ENCODE data around the gene SLC12A7.

Gene SLC12A7

DNA sequence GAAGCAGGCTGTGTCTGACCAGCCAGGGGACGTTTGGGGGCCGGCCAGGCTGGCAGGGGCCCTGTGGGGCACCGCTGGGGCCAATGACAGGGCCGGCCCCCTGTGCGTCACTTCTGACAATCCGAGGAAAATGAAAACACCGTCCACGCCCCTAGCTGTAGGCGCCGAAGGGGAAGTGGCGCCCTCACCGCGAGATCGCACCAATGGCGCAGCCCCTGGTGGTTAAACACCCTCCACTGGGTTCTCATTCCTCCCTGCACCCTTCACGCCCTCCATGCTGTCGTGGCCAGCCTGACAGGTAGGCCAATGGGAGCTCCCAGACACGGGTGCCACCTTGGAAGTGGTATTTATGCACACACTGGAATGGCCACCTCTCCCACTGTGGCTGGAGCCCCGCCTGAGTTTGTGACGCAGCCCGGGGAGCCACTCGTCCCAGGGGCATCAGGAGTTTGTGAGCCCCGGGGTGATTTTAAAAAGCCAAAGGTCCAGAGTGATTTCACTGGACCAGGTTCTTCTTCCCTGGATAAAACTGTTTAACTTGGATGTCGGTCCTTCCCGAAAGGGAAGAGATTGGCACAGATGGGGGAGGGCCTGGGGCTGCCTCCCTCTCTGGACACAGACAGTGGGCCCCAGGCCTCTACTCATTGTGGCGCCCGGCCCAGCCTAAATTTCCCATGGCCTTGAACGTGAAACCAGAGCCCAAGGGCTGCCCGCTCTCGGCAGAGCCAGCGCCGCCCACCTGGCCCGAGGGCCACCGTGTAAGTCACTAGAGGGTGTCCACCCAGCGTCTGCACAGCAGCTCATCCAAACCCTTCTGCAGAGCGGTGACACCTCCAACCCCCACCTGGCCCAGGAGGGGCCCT, 53.5 kb downstream of the SLC12A7 start:
- TF ChIP-seq SIN3A (IDR thresholded peaks at IDR 0.05; ENCODE audit: borderline replicate concordance, insufficient read depth, low read length) (no peak), TAF1 (IDR thresholded peaks at IDR 0.05; ENCODE audit: borderline replicate concordance, insufficient read depth, low read length) (no peak), POLR2AphosphoS5 (IDR thresholded peaks at IDR 0.05; ENCODE audit: low read depth, low read length) (no peak), FOXP2 (optimal IDR thresholded peaks at IDR 0.05; ENCODE audit: borderline replicate concordance, extremely low read depth, extremely low read length, insufficient read depth) (no peak)
- TF ChIP-seq, protein P1, sequence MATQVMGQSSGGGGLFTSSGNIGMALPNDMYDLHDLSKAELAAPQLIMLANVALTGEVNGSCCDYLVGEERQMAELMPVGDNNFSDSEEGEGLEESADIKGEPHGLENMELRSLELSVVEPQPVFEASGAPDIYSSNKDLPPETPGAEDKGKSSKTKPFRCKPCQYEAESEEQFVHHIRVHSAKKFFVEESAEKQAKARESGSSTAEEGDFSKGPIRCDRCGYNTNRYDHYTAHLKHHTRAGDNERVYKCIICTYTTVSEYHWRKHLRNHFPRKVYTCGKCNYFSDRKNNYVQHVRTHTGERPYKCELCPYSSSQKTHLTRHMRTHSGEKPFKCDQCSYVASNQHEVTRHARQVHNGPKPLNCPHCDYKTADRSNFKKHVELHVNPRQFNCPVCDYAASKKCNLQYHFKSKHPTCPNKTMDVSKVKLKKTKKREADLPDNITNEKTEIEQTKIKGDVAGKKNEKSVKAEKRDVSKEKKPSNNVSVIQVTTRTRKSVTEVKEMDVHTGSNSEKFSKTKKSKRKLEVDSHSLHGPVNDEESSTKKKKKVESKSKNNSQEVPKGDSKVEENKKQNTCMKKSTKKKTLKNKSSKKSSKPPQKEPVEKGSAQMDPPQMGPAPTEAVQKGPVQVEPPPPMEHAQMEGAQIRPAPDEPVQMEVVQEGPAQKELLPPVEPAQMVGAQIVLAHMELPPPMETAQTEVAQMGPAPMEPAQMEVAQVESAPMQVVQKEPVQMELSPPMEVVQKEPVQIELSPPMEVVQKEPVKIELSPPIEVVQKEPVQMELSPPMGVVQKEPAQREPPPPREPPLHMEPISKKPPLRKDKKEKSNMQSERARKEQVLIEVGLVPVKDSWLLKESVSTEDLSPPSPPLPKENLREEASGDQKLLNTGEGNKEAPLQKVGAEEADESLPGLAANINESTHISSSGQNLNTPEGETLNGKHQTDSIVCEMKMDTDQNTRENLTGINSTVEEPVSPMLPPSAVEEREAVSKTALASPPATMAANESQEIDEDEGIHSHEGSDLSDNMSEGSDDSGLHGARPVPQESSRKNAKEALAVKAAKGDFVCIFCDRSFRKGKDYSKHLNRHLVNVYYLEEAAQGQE (IDR thresholded peaks at IDR 0.05; ENCODE audit: insufficient read depth in 1 of 2, low read depth in 2 of 2, low read length in 2 of 2), result no peak

DNA sequence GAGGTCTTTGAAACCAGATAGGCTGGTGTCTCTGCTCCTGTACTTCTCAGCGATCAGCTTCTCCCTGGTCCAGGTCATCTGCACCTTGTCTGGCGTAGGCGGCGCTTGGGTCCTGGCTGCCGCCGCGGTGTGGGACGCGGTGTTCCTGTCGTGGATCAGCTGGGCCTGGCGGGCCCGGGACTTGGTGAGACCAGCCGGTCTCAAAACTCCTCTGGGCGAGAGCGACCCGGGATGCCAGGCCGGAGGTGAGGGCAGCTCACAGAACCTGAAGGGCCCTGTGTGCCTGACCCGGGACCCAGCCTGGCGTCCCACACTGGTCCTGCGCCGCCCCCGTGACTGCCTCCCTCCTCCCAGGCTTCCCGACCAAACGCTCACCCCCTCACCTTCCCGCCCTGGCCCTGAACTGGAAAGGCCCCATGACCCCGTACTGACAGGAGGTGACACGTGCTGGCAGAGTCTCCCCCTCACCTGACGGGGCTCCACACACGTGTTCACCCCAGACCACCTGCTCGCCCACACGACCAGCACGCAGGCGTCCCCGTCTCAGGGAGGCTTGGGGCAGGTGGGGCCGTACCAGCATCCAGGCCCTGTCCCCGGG, 54.3 kb downstream of the SLC12A7 start:
- no peak for TF ChIP-seq SIN3A (IDR thresholded peaks at IDR 0.05; ENCODE audit: borderline replicate concordance, insufficient read depth, low read length)
- TF ChIP-seq, protein P1 (IDR thresholded peaks at IDR 0.05; ENCODE audit: insufficient read depth in 1 of 2, low read depth in 2 of 2, low read length in 2 of 2), result no peak
- TF ChIP-seq TAF1 (IDR thresholded peaks at IDR 0.05; ENCODE audit: borderline replicate concordance, insufficient read depth, low read length), result no peak
- no peak for TF ChIP-seq POLR2AphosphoS5 (IDR thresholded peaks at IDR 0.05; ENCODE audit: low read depth, low read length)
- no peak for TF ChIP-seq FOXP2 (optimal IDR thresholded peaks at IDR 0.05; ENCODE audit: borderline replicate concordance, extremely low read depth, extremely low read length, insufficient read depth)

DNA sequence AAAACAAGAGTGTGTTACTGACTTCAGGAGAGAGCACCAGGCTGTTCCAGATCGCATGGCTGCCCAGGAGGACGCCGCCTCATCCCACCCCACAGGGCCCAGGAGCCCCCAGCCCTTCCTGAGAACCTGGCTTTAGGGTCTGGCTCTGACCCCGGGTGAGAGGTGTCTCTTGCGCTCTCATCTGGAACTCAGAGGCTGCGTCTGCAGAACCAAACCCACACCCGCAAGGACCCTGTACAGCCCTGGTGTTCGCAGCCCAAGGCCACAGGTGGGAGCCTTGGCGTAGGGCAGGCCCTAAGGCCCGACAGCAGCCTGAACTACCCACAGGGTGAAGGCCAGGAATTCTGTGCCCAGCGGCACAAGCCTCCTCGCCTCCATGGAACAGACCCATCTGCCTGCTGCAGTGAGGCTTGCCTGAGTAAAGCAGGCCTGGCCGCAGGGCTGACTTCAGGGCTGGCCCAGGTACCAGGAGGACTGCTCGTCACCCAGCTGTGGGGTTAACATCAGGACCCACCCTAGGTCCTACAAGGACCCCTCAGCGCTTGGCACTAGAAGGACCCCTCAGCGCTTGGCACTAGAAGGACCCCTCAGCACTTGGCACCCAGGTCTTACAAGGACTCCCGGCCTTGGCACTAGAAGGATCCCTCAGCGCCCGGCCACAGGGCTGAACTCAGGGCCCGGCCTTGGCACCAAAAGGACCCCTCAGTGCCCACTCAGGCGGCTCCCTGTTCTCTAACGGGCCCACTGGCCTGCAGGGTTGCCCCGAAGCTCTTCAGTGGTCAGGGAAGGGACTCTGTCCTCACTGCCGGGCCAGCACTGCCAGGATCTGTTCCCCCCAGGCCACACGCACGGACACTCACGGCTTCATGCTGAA, 55.0 kb downstream of the SLC12A7 start:
- TF ChIP-seq POLR2AphosphoS5 (IDR thresholded peaks at IDR 0.05; ENCODE audit: low read depth, low read length), result no peak; the same call in 1 of the 2 replicates
- no peak for TF ChIP-seq SIN3A (IDR thresholded peaks at IDR 0.05; ENCODE audit: borderline replicate concordance, insufficient read depth, low read length)
- TF ChIP-seq, protein P1 (IDR thresholded peaks at IDR 0.05; ENCODE audit: insufficient read depth in 1 of 2, low read depth in 2 of 2, low read length in 2 of 2), result no peak
- no peak for TF ChIP-seq TAF1 (IDR thresholded peaks at IDR 0.05; ENCODE audit: borderline replicate concordance, insufficient read depth, low read length)
- no peak for TF ChIP-seq FOXP2 (optimal IDR thresholded peaks at IDR 0.05; ENCODE audit: borderline replicate concordance, extremely low read depth, extremely low read length, insufficient read depth)

DNA sequence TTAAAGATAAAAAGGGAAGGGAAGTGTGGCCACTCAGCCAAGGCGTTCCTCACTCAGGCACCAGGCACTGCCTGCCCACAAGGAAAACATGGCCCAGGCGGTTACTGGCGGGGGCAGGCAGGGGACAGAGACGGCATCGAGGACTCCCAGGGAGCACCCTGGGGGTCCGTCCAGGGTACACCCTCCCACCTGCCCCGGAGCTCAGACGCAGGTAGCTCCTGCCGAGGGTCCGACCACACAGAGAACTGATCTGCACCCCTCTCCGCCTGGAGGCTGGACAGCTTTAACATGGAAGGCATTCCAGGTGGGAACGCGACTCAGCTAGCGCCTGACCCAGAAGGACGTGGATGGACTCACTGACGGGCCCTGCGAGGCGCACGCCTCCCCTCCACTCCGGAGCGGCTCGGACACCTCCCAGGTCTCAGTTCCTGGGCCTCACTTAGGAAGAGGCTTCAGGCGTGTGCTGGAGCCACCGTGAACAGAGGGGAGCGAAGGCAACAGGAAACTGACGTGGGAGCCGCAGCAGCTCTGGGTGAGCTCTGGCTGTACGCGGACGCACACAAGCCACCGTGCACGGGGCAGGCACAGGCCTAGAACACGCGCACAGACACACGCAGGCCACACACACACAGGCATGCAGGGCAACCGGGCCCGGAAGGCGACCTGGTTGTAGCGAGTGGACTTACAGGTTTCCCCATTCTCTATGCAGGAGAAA, 55.8 kb downstream of the SLC12A7 start:
- no peak for TF ChIP-seq SIN3A (IDR thresholded peaks at IDR 0.05; ENCODE audit: borderline replicate concordance, insufficient read depth, low read length)
- no peak for TF ChIP-seq TAF1 (IDR thresholded peaks at IDR 0.05; ENCODE audit: borderline replicate concordance, insufficient read depth, low read length)
- TF ChIP-seq FOXP2 (optimal IDR thresholded peaks at IDR 0.05; ENCODE audit: borderline replicate concordance, extremely low read depth, extremely low read length, insufficient read depth), result no peak
- TF ChIP-seq, protein P1 (IDR thresholded peaks at IDR 0.05; ENCODE audit: insufficient read depth in 1 of 2, low read depth in 2 of 2, low read length in 2 of 2), result no peak
- no peak for TF ChIP-seq POLR2AphosphoS5 (IDR thresholded peaks at IDR 0.05; ENCODE audit: low read depth, low read length)

Data from PFSK-1 (cell line).